ENCODE measurements around the gene CCNY. TPM values are rescaled to one million over a fixed set of nuclear protein-coding genes. Genes with fewer than 3 reads are reported as not detected.
A peak's percentile ranks its signal among the peaks of the same experiment; 100 is the strongest.

Gene CCNY
- total RNA-seq, 1 experiment from 2014 or later, result 40.1 TPM

DNA sequence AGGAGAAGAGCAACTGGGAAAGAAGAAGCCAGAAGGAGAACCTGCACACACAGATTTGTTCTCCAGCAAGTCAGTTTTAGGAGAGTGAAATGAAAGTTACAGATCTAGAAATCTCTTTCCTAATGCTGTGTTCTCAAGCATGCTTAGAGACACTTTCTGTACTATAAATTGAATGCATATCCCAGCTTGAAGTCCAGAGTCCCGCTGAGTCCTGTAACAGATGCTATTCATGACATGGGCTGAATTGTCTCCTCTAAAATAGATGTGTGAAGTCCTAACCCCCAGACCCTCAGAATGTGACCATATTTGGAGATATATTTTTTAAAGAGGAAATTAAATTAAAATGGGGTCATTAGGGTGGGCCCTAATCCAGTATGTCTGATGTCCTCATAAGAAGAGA lies 222.0 kb downstream of the CCNY start:
- DNase-seq (ENCODE audit: low read depth), result no peak

DNA sequence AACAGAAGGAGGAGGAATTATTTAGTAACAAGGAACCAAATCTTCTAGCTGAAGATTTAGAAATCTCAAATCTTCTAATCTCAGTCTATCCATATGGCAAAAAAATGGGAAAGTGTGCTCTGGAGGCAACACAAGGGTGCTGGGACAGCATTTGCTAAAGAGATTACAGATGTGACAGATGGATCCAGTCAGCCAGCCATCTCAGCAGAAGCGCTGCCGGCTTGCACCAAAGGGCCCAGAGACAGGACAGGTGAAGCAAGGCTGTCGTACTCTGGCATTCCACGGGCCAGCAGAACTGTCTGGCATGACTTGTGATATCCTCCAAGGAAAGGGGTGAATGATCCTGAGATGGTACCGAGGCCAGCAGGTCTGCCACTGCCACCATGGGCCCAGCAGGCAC lies 223.1 kb downstream of the CCNY start:
- no peak for DNase-seq (ENCODE audit: low read depth)

DNA sequence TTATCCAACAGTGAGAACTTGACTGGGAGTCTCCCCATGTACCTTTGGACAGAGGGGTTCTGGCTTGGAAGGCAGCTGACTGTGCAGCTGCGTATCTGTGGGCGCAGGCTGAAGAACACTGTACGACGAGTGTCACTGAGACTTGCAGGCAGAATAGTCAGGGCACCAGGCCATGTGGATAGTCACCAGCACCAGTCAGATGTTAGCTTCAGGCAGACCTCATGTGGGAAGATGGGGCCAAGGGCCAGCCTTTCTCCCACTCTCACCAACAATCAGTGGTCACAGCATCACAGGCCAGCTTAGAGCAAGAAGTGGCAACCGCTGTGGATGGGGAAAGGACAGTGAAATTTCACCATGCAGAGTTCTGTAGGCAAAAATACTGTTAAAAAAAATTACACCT lies 225.4 kb downstream of the CCNY start:
- DNase-seq (ENCODE audit: low read depth), result no peak

- DNase-seq (ENCODE audit: low read depth), result no peak
Measured at GRCh38 chr10:35562427-35562826, 226.1 kb downstream of the CCNY start.

- peak; percentile 77 for DNase-seq (ENCODE audit: low read depth)
Measured at GRCh38 chr10:35563261-35563891, 227.1 kb downstream of the CCNY start.

- DNase-seq (ENCODE audit: low read depth), result no peak
Measured at GRCh38 chr10:35564341-35564968, 228.1 kb downstream of the CCNY start.

- DNase-seq (ENCODE audit: low read depth), result no peak
Measured at GRCh38 chr10:35565602-35566081, 229.3 kb downstream of the CCNY start.

DNA sequence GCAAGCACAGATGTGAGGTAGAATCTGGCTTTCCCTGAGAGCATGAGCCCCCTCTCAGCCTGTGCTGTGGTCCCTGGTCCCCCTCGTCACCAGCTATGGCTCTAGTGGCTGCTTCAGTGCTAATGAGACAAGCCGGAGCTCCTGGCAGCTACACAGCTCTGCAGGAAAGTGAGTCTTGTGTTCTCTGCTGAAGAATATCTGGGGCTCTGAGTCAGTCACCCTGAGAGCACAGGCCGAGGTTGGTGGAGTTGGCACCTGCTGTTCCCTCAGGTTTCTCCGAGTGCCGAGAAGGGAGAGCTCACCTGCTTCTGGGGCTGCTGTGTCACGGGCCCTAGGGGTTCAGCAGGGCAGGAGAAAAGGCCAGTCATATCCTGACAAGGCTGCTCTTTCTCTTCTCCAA lies 231.6 kb downstream of the CCNY start:
- no peak for DNase-seq (ENCODE audit: low read depth)

- no peak for DNase-seq (ENCODE audit: low read depth)
Measured at GRCh38 chr10:35568483-35569015, 232.2 kb downstream of the CCNY start.

GRCh38 chr10:35569111-35569707 lies 232.9 kb downstream of the CCNY start:
- DNase-seq (ENCODE audit: low read depth), result no peak

DNA sequence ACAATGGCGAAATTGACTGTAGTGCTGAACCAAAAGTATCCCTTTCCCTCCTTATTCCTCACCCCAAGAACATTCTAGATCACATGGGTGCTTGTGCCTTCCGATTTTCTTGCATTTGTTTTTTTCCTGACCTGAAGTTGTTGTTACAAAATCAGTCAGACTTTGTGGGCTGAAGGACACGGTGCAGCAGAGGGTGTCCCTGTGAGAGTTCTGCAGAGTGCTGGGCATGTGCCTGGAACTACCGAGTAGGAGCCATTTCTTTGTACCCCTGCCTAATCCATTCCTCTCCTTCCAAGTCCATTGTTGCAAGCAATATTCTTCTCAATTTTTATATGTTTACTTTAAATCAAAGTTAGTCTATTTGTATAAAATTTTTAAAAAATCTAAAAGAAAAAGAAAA lies 233.5 kb downstream of the CCNY start:
- DNase-seq (ENCODE audit: low read depth), result no peak

DNA sequence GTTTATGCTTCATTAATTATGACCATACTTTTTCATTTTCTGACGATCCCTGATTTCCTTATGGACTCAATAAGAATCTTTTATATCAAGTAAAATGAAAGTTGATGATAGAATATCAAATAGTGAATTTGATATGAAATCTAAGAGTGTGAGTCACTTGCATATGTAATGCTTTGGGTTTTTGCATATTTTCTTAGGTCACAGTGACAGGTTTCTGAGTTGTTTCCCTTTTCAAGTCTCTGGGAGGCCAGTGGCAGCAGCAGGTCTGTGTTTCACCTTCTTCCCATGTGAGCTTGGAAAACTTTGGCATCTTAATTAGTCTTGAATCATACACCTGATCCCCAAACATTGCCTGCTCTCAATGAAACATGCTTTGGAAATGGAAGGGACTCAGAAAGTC lies 234.1 kb downstream of the CCNY start:
- DNase-seq (ENCODE audit: low read depth), result no peak

DNA sequence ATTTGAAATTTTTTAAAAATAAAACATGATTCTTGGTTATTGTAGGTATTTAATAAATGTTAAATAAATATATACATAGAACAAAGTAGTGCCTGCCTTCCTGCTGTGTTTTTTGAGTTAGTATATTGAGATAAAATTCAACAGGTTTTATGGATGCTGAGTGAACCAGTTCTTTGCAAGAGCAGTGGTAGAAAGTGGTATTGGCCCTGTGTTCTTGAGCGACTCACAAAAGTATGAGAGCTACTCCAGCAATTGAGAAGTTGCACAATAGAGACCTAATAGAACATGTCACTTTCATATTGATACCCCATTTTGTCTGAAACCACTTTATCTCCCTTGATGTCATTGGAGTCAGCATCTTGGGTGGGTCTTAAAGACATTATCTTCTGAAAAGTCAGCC lies 236.3 kb downstream of the CCNY start:
- DNase-seq (ENCODE audit: low read depth), result no peak

GRCh38 chr10:35573796-35574195 lies 237.5 kb downstream of the CCNY start:
- no peak for DNase-seq (ENCODE audit: low read depth)

- peak; percentile 91 for DNase-seq (ENCODE audit: low read depth)
Measured at GRCh38 chr10:35574924-35575352, 238.6 kb downstream of the CCNY start.

DNA sequence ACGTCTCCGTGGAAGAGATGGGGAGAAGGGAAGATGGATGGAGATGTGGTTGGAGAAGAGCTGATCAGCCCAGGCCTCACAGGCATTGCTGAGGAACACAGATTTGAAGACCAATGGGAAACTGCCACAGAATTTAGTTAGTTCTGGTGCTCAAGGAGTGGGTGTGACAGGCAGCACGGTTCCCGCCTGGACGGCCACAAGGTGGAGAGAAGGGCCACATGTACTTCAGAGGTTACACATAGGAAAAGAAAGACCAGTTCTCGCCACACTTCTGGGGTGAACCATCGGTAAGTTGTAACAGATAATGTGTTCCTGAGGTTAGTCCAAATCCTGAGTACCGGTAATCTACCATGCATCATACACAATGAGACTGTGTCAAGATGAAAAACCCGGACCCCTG lies 239.3 kb downstream of the CCNY start:
- no peak for DNase-seq (ENCODE audit: low read depth)

DNA sequence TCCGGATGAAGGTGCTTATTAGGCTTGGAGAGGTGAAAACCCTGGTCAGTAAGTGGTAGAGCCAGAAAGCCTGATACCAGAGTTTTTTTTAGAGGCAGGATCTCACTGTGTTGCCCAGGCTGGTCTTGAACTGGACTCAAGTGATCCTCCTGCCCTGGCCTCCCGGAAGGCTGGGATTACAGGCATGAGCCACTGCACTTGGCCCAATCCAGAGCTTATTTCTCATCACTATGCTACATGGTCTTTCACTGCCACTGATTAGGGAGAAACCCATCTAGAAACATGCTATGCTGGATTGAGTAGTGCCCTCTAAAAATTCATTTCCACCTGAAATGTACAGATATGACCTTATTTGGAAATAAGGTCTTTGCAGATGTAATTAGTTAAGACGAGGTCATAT lies 240.4 kb downstream of the CCNY start:
- no peak for DNase-seq (ENCODE audit: low read depth)

DNA sequence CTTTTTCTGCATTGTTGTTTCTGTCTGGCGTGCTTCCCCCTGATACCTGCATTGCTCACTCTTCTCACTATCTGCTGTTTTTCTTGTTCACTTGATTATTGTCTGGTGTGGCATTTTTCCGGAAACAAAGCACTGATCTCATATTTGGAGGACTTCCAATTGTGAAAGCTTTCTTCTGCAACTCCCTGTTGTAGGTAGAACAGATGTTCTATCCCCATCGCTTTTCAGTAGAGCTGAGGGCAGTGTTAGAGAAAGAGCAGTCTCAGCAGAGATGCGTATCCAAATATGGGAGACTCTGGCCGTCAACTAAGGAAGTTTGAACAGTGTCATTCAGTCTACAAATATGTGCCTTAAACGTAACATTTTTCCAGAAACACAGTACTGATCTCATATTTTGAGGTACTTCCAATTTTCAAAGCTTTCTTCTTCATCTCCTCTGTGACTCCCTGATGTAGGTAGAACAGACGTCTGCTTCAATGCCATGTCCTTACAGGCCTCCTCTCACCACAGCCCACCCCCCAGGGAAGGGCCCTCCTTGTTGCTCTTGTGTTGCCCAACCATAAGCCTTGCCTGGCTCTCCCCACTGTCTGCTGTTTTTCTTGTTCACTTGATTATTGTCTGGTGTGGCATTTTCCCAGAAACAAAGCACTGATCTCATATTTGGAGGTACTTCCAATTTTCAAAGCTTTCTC lies 241.8 kb downstream of the CCNY start:
- DNase-seq (ENCODE audit: low read depth), result no peak

GRCh38 chr10:35578618-35578956 lies 242.3 kb downstream of the CCNY start:
- no peak for DNase-seq (ENCODE audit: low read depth)

- no peak for DNase-seq (ENCODE audit: low read depth)
Measured at GRCh38 chr10:35579116-35579515, 242.8 kb downstream of the CCNY start.

- DNase-seq (ENCODE audit: low read depth), result no peak
Measured at GRCh38 chr10:35579726-35580422, 243.6 kb downstream of the CCNY start.

DNA sequence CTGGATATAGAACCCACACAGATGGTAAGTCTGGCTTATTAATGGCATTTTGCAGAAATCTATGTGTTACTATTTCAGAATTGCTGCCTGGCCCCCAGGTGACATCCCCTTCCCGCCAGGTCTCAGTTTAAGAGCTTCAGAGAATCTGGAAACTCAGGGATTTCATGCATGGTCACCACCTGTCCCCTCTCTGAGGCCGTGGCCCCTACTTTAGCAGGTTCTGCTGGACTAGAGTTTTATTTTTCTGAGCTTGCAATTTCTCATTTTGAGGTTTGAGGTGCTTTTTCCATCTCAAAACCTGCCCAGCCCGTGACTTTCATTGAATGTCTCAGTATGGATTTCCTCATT lies 244.1 kb downstream of the CCNY start:
- no peak for DNase-seq (ENCODE audit: low read depth)
